DND-41 (cell line): Measurements from ENCODE around the gene ATP23.

Source experiments
- ATAC-seq: fragments of 200-7000 bp; cut with Tn5 transposase; 3 replicates; pipeline ENCODE4 v1.9.1; 2021; ENCODE audit warnings: low read depth; ENCODE audit not compliant: insufficient read depth
- DNase-seq: peaks from one replicate; pipeline ENCODE4 v3.0.0-alpha.2; 2020
- H2AFZ ChIP-seq: 2 replicates; pipeline ENCODE4 v1.6.0; 2012; ENCODE audit warnings: low read depth, low read length
- H3K27ac ChIP-seq: 2 replicates; pipeline ENCODE4 v1.5.1; 2012; ENCODE audit warnings: low read length, inconsistent platforms
- H3K27me3 ChIP-seq: fragments of 200-600 bp; sonication (generic); 2 replicates; pipeline ENCODE4 v1.6.0; 2012; ENCODE audit warnings: low read length, mild to moderate bottlenecking, inconsistent platforms; ENCODE audit not compliant: insufficient read depth, poor library complexity
- H3K36me3 ChIP-seq: 2 replicates; pipeline ENCODE4 v1.5.1; 2012; ENCODE audit warnings: low read length, inconsistent platforms; ENCODE audit not compliant: insufficient read depth
- H3K4me1 ChIP-seq: 2 replicates; pipeline ENCODE4 v1.5.1; 2012; ENCODE audit warnings: mild to moderate bottlenecking, low read length; ENCODE audit not compliant: insufficient read depth
- H3K4me2 ChIP-seq: 2 replicates; pipeline ENCODE4 v1.6.0; 2012; ENCODE audit warnings: mild to moderate bottlenecking, moderate library complexity, low read length, inconsistent platforms; ENCODE audit not compliant: insufficient read depth
- H3K4me3 ChIP-seq, 2 experiments: fragments of 200-600 bp in 1 of 2; shearing (Covaris generic) in 1 of 2; 2 replicates each; pipeline ENCODE4 v1.5.1; 2012 to 2016; ENCODE audit warnings: inconsistent platforms in 2 of 2, low read length in 2 of 2, mild to moderate bottlenecking in 2 of 2, low read depth in 1 of 2, moderate library complexity in 1 of 2
- H3K79me2 ChIP-seq: 2 replicates; pipeline ENCODE4 v1.6.0; 2012; ENCODE audit warnings: low read length, inconsistent platforms; ENCODE audit not compliant: insufficient read depth
- H3K9ac ChIP-seq: 2 replicates; pipeline ENCODE4 v1.6.0; 2012; ENCODE audit warnings: low read depth, mild to moderate bottlenecking, inconsistent platforms, low read length, moderate library complexity
- H3K9me3 ChIP-seq: 2 replicates; pipeline ENCODE4 v1.5.1; 2012; ENCODE audit warnings: low read length, moderate library complexity, mild to moderate bottlenecking, inconsistent platforms; ENCODE audit not compliant: insufficient read depth, severe bottlenecking
- H4K20me1 ChIP-seq: 2 replicates; pipeline ENCODE4 v1.6.0; 2012; ENCODE audit warnings: low read length; ENCODE audit not compliant: insufficient read depth
- EZH2 ChIP-seq: IDR thresholded peaks from 3 replicates; pipeline ENCODE4 v1.6.1; 2012; ENCODE audit warnings: borderline replicate concordance, low read depth, mild to moderate bottlenecking, moderate library complexity, low read length, inconsistent platforms; ENCODE audit not compliant: severe bottlenecking
- TF ChIP-seq, protein P1 (sequence below): IDR thresholded peaks from 2 replicates; pipeline ENCODE4 v1.5.1; 2012; ENCODE audit warnings: borderline replicate concordance, low read length, moderate library complexity, mild to moderate bottlenecking; ENCODE audit not compliant: poor library complexity, severe bottlenecking; ENCODE audit errors: extremely low read depth

The ATP23 gene

DNA sequence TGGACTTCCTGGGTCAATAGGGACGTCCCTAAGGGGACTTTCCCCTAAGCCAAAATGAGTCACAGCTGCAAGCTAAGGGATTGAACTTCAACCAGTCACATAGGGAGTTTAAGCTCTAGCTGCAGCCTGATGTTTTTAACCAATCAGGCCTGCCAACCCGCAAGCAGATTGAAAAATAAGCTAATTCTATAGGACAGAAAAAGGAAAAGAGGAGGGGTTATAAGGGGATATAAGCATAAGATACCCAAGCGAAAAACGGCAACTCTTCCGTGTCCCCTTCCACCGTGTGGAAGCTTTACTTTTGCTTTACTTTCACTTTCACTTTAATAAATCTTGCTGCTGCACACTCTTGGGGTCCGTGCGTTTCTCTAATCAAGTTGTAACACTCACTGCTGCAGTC, 24.4 kb downstream of the ATP23 start:
- Histone ChIP-seq H3K4me3 (no peak overlapping the region), H2AFZ (peak overlapping the region; percentile 59), H3K9ac (no peak overlapping the region), H3K4me1 (peaks cover 19% of the 10 kb centered on the region), H3K4me2 (peak overlapping the region; percentile 43; the same call in 1 of the 2 replicates), H3K36me3 (no peaks in the 10 kb centered on the region), H3K79me2 (no peaks in the 10 kb centered on the region), H3K27ac (no peak overlapping the region), H3K27me3 (no peaks in the 10 kb centered on the region), H3K9me3 (no peaks in the 10 kb centered on the region), H4K20me1 (no peaks in the 10 kb centered on the region)
- DNase-seq (peak; percentile 17), ATAC-seq (peak; percentile 86)
- TF ChIP-seq, protein P1, sequence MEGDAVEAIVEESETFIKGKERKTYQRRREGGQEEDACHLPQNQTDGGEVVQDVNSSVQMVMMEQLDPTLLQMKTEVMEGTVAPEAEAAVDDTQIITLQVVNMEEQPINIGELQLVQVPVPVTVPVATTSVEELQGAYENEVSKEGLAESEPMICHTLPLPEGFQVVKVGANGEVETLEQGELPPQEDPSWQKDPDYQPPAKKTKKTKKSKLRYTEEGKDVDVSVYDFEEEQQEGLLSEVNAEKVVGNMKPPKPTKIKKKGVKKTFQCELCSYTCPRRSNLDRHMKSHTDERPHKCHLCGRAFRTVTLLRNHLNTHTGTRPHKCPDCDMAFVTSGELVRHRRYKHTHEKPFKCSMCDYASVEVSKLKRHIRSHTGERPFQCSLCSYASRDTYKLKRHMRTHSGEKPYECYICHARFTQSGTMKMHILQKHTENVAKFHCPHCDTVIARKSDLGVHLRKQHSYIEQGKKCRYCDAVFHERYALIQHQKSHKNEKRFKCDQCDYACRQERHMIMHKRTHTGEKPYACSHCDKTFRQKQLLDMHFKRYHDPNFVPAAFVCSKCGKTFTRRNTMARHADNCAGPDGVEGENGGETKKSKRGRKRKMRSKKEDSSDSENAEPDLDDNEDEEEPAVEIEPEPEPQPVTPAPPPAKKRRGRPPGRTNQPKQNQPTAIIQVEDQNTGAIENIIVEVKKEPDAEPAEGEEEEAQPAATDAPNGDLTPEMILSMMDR, result no peak
- no peak for TF ChIP-seq EZH2

DNA sequence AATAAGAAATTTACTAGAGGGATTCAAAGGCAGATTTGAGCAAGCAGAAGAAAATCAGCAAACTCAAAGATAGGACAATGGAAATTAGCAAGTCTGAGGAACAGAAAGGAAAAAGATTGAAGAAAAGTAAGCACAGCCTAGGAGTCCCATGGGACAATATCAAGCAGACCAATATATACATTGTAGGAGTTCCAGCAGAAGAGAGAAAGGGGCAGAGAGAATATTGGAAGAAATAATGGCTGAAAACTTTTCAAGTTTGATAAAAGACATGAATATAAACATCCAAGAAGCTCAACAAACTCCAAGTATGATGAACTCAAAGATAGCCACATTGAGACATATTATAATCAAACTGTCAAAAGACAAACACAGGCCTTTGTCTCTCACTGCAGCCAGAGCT, 25.2 kb downstream of the ATP23 start:
- no peaks in the 10 kb centered on the region for H3K27me3 ChIP-seq
- H3K79me2 ChIP-seq, result no peaks in the 10 kb centered on the region
- TF ChIP-seq, protein P1, result no peak
- no peak for TF ChIP-seq EZH2
- ATAC-seq, result no peak
- no peak for DNase-seq
- H3K36me3 ChIP-seq, result no peaks in the 10 kb centered on the region
- H2AFZ ChIP-seq, result no peak overlapping the region
- H3K9ac ChIP-seq, result no peak overlapping the region
- no peaks in the 10 kb centered on the region for H4K20me1 ChIP-seq
- no peak overlapping the region for H3K4me3 ChIP-seq
- no peak overlapping the region for H3K27ac ChIP-seq
- no peak overlapping the region for H3K4me2 ChIP-seq
- H3K9me3 ChIP-seq, result no peaks in the 10 kb centered on the region
- peaks cover 19% of the 10 kb centered on the region for H3K4me1 ChIP-seq

DNA sequence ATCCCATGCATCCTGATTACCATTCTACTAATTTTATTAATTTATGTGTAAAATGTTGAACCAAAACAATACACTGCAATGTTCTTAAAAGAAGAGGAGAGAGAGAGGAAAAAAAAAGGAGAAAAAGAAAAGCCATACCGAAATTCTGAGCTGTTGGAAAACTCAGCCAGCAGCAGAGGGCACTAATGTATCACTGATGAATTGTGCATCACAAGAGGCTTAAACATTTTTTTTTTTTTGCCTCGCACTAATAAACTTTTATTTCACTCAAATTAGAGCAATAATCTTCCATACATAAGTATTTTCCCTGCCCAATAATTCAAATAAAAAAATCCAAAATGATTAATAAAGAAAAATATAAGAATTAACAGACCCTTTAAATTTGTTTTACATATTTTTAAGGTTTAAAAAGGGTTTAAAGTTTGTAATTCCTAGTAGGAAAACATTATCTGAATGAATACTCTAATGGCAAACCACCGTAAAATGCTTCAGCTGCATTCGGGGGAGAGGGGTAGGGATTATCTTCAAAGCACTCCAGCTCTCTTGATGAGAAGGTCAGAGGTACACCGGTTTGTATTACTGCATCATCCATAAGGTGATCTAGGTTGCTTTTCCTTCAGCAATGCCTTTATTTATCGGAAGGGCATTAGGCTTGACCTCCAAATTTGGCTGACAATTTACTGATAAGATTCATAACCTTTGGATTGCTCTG, 41.9 kb downstream of the ATP23 start:
- H3K27me3 ChIP-seq, result no peaks in the 10 kb centered on the region

More for the DNA sequence above, 41.9 kb downstream of the ATP23 start:
- H4K20me1 ChIP-seq, result no peaks in the 10 kb centered on the region
- ATAC-seq (no peak), DNase-seq (peak; percentile 43)
- no peak overlapping the region for H3K4me2 ChIP-seq
- no peak overlapping the region for H3K27ac ChIP-seq
- no peak overlapping the region for H3K4me3 ChIP-seq
- no peak overlapping the region for H3K9ac ChIP-seq
- no peaks in the 10 kb centered on the region for H3K79me2 ChIP-seq
- H3K4me1 ChIP-seq, result no peaks in the 10 kb centered on the region
- TF ChIP-seq, protein P1, result peak; percentile 70
- TF ChIP-seq EZH2, result no peak
- no peaks in the 10 kb centered on the region for H3K9me3 ChIP-seq
- H2AFZ ChIP-seq, result no peak overlapping the region
- no peaks in the 10 kb centered on the region for H3K36me3 ChIP-seq
